Stimulated activated CD8-positive, alpha-beta memory T cell treated with anti-CD3 and anti-CD28 coated beads, Interleukin-4, amount 100 ng/mL, for 4 hours (primary cell): ENCODE results near the gene SPOUT1.

Source experiments
- DNase-seq, 2 donors: peaks; one replicate each; pipeline ENCODE4 v3.0.0-alpha.2; 2020; ENCODE audit warnings: low read depth in 2 of 2, low spot score in 1 of 2

SPOUT1 gene

GRCh38 chr9:128773049-128773448 is 56.5 kb downstream of the SPOUT1 start:
- DNase-seq: no peak

GRCh38 chr9:128771745-128772519 is 57.7 kb downstream of the SPOUT1 start, which contains the start of gene ZER1:
ZER1 (minus strand) TSS chr9:128771927; CDS start chr9:128755565, 16,362 bp downstream.
- peak; percentile 87 to 89 for DNase-seq

GRCh38 chr9:128771094-128771721 is 58.4 kb downstream of the SPOUT1 start:
- DNase-seq: no peak

GRCh38 chr9:128770286-128771030 is 59.1 kb downstream of the SPOUT1 start:
- no peak for DNase-seq
